K562 (cell line): ENCODE measurements around the gene FAM171A1. TPM values are rescaled to one million over a fixed set of nuclear protein-coding genes. Genes with fewer than 3 reads are reported as not detected.

Experiments
- ATAC-seq: fragments of 200-7000 bp; cut with Tn5 transposase; 3 replicates; pipeline ENCODE4 v1.9.1; 2020; ENCODE audit warnings: moderate library complexity
- BruUV-seq: library from RNA; stranded (reverse); fragments of 400-500 nt; replicated peaks from 2 replicates; lab custom pipeline; 2021; lab: Mats Ljungman, UMichigan
- CTCF ChIA-PET: fragments of 300-600 bp; formaldehyde crosslinking; extraction: SDS; loops from one replicate; lab custom pipeline; 2021; ENCODE audit warnings: low intra/inter-chr PET ratio; lab: Yijun Ruan, JAX
- POLR2A ChIA-PET: fragments of 300-600, 350-650 bp; sonication (Branson Sonifier 250); formaldehyde crosslinking; extraction: SDS; loops from one replicate; lab custom pipeline; 2021; ENCODE audit warnings: antibody characterized with exemption, inconsistent platforms; lab: Yijun Ruan, JAX
- DNase-seq, 4 experiments: peaks; one replicate each; pipeline versions ENCODE4 v3.0.0 to v3.0.0-alpha.2; 2011 to 2018; ENCODE audit warnings: low spot score in 3 of 4, mixed read lengths in 3 of 4; ENCODE audit errors: extremely low read depth in 1 of 4
- FAIRE-seq: peaks from 2 replicates; lab custom pipeline; 2011; peaks lifted over from hg19 to GRCh38; lab: Jason Lieb, UNC
- H2AFZ ChIP-seq: 2 replicates; pipeline ENCODE4 v1.6.0; 2011; ENCODE audit warnings: low read depth, low read length, control low read depth, inconsistent platforms
- H3K27ac ChIP-seq: fragments of 200-600 bp; 3 replicates; pipeline ENCODE4 v1.8.0; 2011; ENCODE audit warnings: low read depth, mild to moderate bottlenecking, control low read depth, inconsistent platforms, low read length, moderate library complexity, mixed read lengths; ENCODE audit errors: extremely low read depth
- H3K27me3 ChIP-seq, 2 experiments: fragments of 300-600 bp in 1 of 2; 2 replicates in 1 of 2; 3 replicates in 1 of 2; pipeline versions ENCODE4 v1.6.0 to v1.8.0; 2011; ENCODE audit warnings: inconsistent platforms in 2 of 2, low read length in 2 of 2, mild to moderate bottlenecking in 1 of 2, mixed read lengths in 1 of 2, moderate library complexity in 1 of 2; ENCODE audit not compliant: control insufficient read depth in 2 of 2, insufficient read depth in 2 of 2
- H3K36me3 ChIP-seq: fragments of 300-600 bp; 3 replicates; pipeline ENCODE4 v1.8.0; 2011; ENCODE audit warnings: mild to moderate bottlenecking, low read length, inconsistent platforms; ENCODE audit not compliant: control insufficient read depth, insufficient read depth
- H3K4me1 ChIP-seq, 2 experiments: fragments of 200-600 bp in 1 of 2; replicated peaks in 1 of 2; 2 replicates in 1 of 2; 3 replicates in 1 of 2; pipeline versions ENCODE4 v1.5.1 to v1.8.0; 2011; ENCODE audit warnings: inconsistent platforms in 2 of 2, low read length in 2 of 2, mild to moderate bottlenecking in 1 of 2, mixed read lengths in 1 of 2, moderate library complexity in 1 of 2; ENCODE audit not compliant: control insufficient read depth in 2 of 2, insufficient read depth in 2 of 2
- H3K4me2 ChIP-seq: 2 replicates; pipeline ENCODE4 v1.6.1; 2011; ENCODE audit warnings: low read length, control low read depth, inconsistent platforms, mixed read lengths; ENCODE audit not compliant: insufficient read depth
- H3K4me3 ChIP-seq: fragments of 200-600 bp; sonication (generic), shearing (Covaris generic); 2 replicates; pipeline ENCODE4 v1.5.1; 2016; ENCODE audit warnings: control low read depth, inconsistent platforms
- H3K79me2 ChIP-seq: fragments of 200-600 bp; 3 replicates; pipeline ENCODE4 v1.8.0; 2011; ENCODE audit warnings: low read length, inconsistent platforms; ENCODE audit not compliant: control insufficient read depth, insufficient read depth
- H3K9ac ChIP-seq, 2 experiments: 2 replicates each; pipeline versions ENCODE4 v1.6.0 to v1.6.1; 2011; ENCODE audit warnings: low read depth in 2 of 2, low read length in 2 of 2, control low read depth in 1 of 2, inconsistent platforms in 1 of 2, mild to moderate bottlenecking in 1 of 2, mixed read lengths in 1 of 2; ENCODE audit not compliant: insufficient read depth in 1 of 2
- H3K9me1 ChIP-seq: one replicate; pipeline ENCODE4 v1.6.0; 2011; ENCODE audit warnings: inconsistent platforms, mild to moderate bottlenecking, low read length, moderate library complexity; ENCODE audit not compliant: control insufficient read depth, insufficient read depth
- H3K9me3 ChIP-seq: replicated peaks from 2 replicates; pipeline ENCODE4 v1.5.1; 2011; ENCODE audit warnings: low read depth, low read length, inconsistent platforms; ENCODE audit not compliant: control insufficient read depth, insufficient read depth
- H4K20me1 ChIP-seq: replicated peaks from 2 replicates; pipeline ENCODE4 v1.6.1; 2011; ENCODE audit warnings: low read length, inconsistent platforms, mixed read lengths; ENCODE audit not compliant: control insufficient read depth, insufficient read depth
- ARID4B ChIP-seq: sonication (generic); formaldehyde crosslinking; IDR thresholded peaks from 2 replicates; pipeline ENCODE4 v1.8.0; 2022; ENCODE audit warnings: mild to moderate bottlenecking, missing genetic modification reagents
- BCL6 ChIP-seq: fragments of 250-450 bp; sonication (Bioruptor Pico); IDR thresholded peaks from 2 replicates; pipeline ENCODE4 v1.4.0; 2020
- BCLAF1 ChIP-seq, 2 experiments: fragments of 450-650 bp in 1 of 2; IDR thresholded peaks; 2 replicates each; pipeline ENCODE4 v1.6.1; 2011 to 2017; ENCODE audit warnings: low read depth in 2 of 2, antibody characterized with exemption in 1 of 2, borderline replicate concordance in 1 of 2, low read length in 1 of 2, mild to moderate bottlenecking in 1 of 2, mixed read lengths in 1 of 2; ENCODE audit not compliant: control insufficient read depth in 1 of 2
- ETS1 ChIP-seq: conservative IDR thresholded peaks from 2 replicates; pipeline ENCODE4 v1.6.1; 2011; ENCODE audit warnings: low read depth, mild to moderate bottlenecking, low read length; ENCODE audit not compliant: control insufficient read depth
- HDAC2 ChIP-seq: fragments of 450-650 bp; IDR thresholded peaks from 2 replicates; pipeline ENCODE4 v1.6.1; 2016; ENCODE audit warnings: mild to moderate bottlenecking
- RHOXF2B ChIP-seq: fragments of 250-450 bp; sonication (Bioruptor Pico); conservative IDR thresholded peaks from 2 replicates; pipeline ENCODE4 v1.5.1; 2021
- SIX5 ChIP-seq, 2 experiments: IDR thresholded peaks; 2 replicates each; pipeline ENCODE4 v1.6.1; 2011; ENCODE audit warnings: low read length in 2 of 2, borderline replicate concordance in 1 of 2, low read depth in 1 of 2, mild to moderate bottlenecking in 1 of 2, moderate library complexity in 1 of 2; ENCODE audit not compliant: insufficient read depth in 1 of 2
- ZNF347 ChIP-seq: fragments of 450-650 bp; formaldehyde crosslinking; IDR thresholded peaks from 2 replicates; pipeline ENCODE4 v1.4.0; 2020; ENCODE audit warnings: low read depth, mild to moderate bottlenecking, moderate library complexity
- WGBS: fragments of 100-300 bp; shearing (Covaris generic); methylation state at CpG from one replicate; pipeline ENCODE4 v1.1.6; 2016; ENCODE audit warnings: low coverage, mixed read lengths; ENCODE audit not compliant: insufficient coverage; ENCODE audit errors: missing lambda C conversion rate; 5-methylcytosine and 5-hydroxymethylcytosine counted together
- in situ Hi-C: fragments of 300-500 bp; cut with MboI; formaldehyde crosslinking; loops from 4 replicates; pipeline ENCODE4 v1.15.0; 2018; ENCODE audit warnings: inconsistent platforms, mixed read lengths
- intact Hi-C: fragments of 100-400 bp; cut with micrococcal nuclease; formaldehyde crosslinking; loops from 2 replicates; pipeline ENCODE4 v1.14.2; 2022
- polyA plus RNA-seq, 8 experiments: library from polyadenylated mRNA; depleted of rRNA in 4 of 8; stranded (reverse) in 5 of 8; unstranded in 3 of 8; fragments of >200 nt; fragmentation: Nextera tagmentation in 2 of 8; fragmentation: Illumina TruSeq in 1 of 8; extraction: Ambion mirVana in 2 of 8; extraction: Trizol in 1 of 8; gene quantifications; 2 replicates each; pipeline versions ENCODE4 v1.2.1 to v1.2.3, GENCODE V29; 2011 to 2014; ENCODE audit warnings: inconsistent platforms in 1 of 8, missing spikeins in 1 of 8
- total RNA-seq, 7 experiments: library from RNA; depleted of rRNA in 6 of 7; stranded (reverse); fragments of >200 nt in 6 of 7; fragmentation: Illumina TruSeq in 2 of 7; extraction: Trizol in 2 of 7; gene quantifications; 2 replicates each; pipeline versions ENCODE4 v1.2.1 to v1.2.3, GENCODE V29; 2011 to 2021; ENCODE audit warnings: low replicate concordance in 1 of 7
- TF ChIP-seq, protein P1 (sequence below), 2 experiments: fragments of 450-650 bp; conservative IDR thresholded peaks; 2 replicates each; pipeline ENCODE4 v1.6.1; 2017; ENCODE audit warnings: mild to moderate bottlenecking in 2 of 2, moderate library complexity in 2 of 2

FAM171A1 gene
- total and polyA plus RNA-seq, 9 of the 15 experiments (the other 6 are each of a cell fraction or from before 2014, with no cell fraction given): 0.51 to 8.2 (median 4.8) TPM

DNA sequence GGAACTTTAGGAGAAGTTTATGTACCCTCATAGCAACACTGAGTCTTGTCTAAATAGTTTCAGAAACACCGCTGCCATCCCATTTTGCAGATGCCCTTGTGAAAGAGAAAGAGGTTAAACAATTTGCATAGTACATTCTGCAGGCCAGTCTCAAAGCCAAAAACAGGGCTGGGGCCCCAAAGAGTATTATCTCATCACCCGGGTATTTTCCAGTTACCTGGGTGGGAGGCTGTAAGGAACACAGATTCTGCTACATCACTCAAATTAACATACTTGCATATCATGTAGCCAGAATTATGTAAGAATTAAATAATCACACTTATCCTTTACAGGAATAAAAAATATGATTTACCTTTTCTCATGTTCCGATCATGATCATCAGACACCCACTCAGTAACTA is 3.1 kb upstream of the FAM171A1 start:
- Histone ChIP-seq H3K27me3 (peaks cover 7 to 34% of the 10 kb centered on the region in 2 experiments), H3K9me1 (no peaks in the 10 kb centered on the region), H3K36me3 (no peaks in the 10 kb centered on the region), H2AFZ (no peak overlapping the region), H3K27ac (no peak overlapping the region), H3K4me1 (peaks cover 0 to 15% of the 10 kb centered on the region in 2 experiments; a peak in 2 of 5 replicates), H3K9me3 (no peaks in the 10 kb centered on the region), H4K20me1 (no peaks in the 10 kb centered on the region), H3K4me2 (no peak overlapping the region), H3K79me2 (no peaks in the 10 kb centered on the region; the same call in 2 of the 3 replicates), H3K9ac (no peak overlapping the region), H3K4me3 (no peak overlapping the region)
- POLR2A ChIA-PET: no interaction called here
- CTCF ChIA-PET: no interaction called here
- DNase-seq: no peak
- no TSS peak for BruUV-seq
- TF ChIP-seq ZNF347 (CRISPR knock-in tag) (no peak), SIX5 (IDR thresholded peaks at IDR 0.05; ENCODE audit: borderline replicate concordance in 1 of 2, insufficient read depth in 1 of 2, low read depth in 1 of 2, low read length in 2 of 2) (no peak), ETS1 (no peak), RHOXF2B (CRISPR knock-in tag) (no peak), ARID4B (CRISPR knock-in tag) (no peak), BCL6 (CRISPR knock-in tag) (no peak), BCLAF1 (IDR thresholded peaks at IDR 0.05; ENCODE audit: borderline replicate concordance in 1 of 2, control insufficient read depth in 1 of 2, low read depth in 2 of 2, low read length in 1 of 2) (no peak), HDAC2 (no peak)
- TF ChIP-seq, protein P1, sequence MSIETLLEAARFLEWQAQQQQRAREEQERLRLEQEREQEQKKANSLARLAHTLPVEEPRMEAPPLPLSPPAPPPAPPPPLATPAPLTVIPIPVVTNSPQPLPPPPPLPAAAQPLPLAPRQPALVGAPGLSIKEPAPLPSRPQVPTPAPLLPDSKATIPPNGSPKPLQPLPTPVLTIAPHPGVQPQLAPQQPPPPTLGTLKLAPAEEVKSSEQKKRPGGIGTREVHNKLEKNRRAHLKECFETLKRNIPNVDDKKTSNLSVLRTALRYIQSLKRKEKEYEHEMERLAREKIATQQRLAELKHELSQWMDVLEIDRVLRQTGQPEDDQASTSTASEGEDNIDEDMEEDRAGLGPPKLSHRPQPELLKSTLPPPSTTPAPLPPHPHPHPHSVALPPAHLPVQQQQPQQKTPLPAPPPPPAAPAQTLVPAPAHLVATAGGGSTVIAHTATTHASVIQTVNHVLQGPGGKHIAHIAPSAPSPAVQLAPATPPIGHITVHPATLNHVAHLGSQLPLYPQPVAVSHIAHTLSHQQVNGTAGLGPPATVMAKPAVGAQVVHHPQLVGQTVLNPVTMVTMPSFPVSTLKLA (conservative IDR thresholded peaks at IDR 0.05): no peak
- no peak for ATAC-seq
- WGBS: 27% methylated on average over 3 of the region's 3 CpGs
- FAIRE-seq: no peak
- in situ Hi-C loops (no loop called here), intact Hi-C loops (loop anchor here (5.0 kb wide), 1 partner anchor 112 kb away; no protein-coding TSS in a partner anchor)
